Astrocyte (in vitro differentiated cells and primary cell): ENCODE measurements around the gene ICAM1.
A peak's percentile ranks its signal among the peaks of the same experiment; 100 is the strongest.

Experiments
- CTCF ChIP-seq: IDR thresholded peaks from 2 replicates; pipeline ENCODE4 v1.5.1; 2011; ENCODE audit warnings: low read depth, mild to moderate bottlenecking, inconsistent platforms, low read length, moderate library complexity; ENCODE audit not compliant: insufficient read depth
- EZH2 ChIP-seq: IDR thresholded peaks from 2 replicates; pipeline ENCODE4 v1.6.1; 2012; ENCODE audit warnings: mild to moderate bottlenecking, low read length, inconsistent platforms; ENCODE audit not compliant: insufficient read depth

DNA sequence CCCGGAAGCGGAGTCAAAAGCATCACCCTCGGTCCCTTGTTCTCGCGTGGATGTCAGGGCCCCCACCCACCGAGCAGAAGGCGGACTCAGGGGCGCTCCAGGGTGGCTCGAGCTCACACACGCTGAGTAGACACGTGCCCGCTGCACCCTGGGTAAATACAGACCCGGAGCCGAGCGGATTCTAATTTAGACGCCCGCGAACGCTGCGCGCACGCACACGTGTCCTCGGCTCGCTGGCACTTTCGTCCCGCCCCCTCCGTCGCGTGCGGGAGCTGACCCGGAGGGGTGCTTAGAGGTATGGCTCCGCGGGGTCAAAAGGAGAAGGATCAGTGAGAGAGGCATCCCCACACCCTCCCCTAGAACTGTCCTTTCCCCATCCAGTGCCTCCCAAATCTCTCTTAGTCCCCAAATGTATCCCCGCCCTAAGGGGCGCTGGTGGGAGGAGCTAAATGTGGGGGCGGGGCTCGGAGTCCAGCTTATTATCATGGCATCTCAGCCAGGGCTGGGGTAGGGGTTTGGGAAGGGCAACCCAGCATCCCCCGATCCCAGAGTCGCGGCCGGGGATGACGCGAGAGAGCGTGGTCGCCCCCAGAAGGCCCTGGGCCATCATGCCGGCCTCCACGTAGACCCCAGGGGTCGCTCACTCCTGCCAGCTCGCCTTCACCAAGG is 18.4 kb downstream of the ICAM1 start:
- TF ChIP-seq CTCF = no peak
- TF ChIP-seq EZH2 = peak; percentile 35
